ENCODE results near the gene STK11. TPM values are rescaled to one million over a fixed set of nuclear protein-coding genes. Genes with fewer than 3 reads are reported as not detected.

The STK11 gene
- total RNA-seq, 4 donors from 2014 or later: 52.2 to 95.7 (median 73.2) TPM

- H3K36me3 ChIP-seq: peaks cover 6 to 24% (median 20%) of the 10 kb centered on the region in 4 donors
- peaks cover 55 to 81% (median 71%) of the 10 kb centered on the region in 4 donors for H3K4me1 ChIP-seq
- H3K4me3 ChIP-seq: peak overlapping the region; percentile 77 to 89 (median 82)
- intact Hi-C loops (cut with DNase I): no loop called here
- 86% methylated on average over 1 of the region's 8 CpGs for WGBS
- no peak for TF ChIP-seq POLR2AphosphoS5 (IDR thresholded peaks at IDR 0.05)
- no peak for TF ChIP-seq POLR2A (IDR thresholded peaks at IDR 0.05; ENCODE audit: low read depth)
- TF ChIP-seq EP300 (IDR thresholded peaks at IDR 0.05): no peak
- TF ChIP-seq CTCF (IDR thresholded peaks at IDR 0.05): no peak
- H3K27ac ChIP-seq (replicated peaks in 1 of 4): peak overlapping the region; percentile 100
- no peaks in the 10 kb centered on the region for H3K9me3 ChIP-seq
- DNase-seq (ENCODE audit: extremely low spot score): no peak
- peaks cover 0 to 3% (median 0%) of the 10 kb centered on the region in 4 donors for H3K27me3 ChIP-seq
Observed at GRCh38 chr19:1247748-1248138, 42.2 kb downstream of the STK11 start.

- intact Hi-C loops (cut with DNase I): no loop called here
- Histone ChIP-seq H3K27ac (replicated peaks in 1 of 4) (peak within 1 kb of the TSS; percentile 100), H3K27me3 (peaks cover 0 to 3% (median 0%) of the 10 kb centered on the region in 4 donors), H3K9me3 (no peaks in the 10 kb centered on the region), H3K4me3 (peak within 1 kb of the TSS; percentile 77 to 89 (median 82)), H3K36me3 (peaks cover 6 to 24% (median 20%) of the 10 kb centered on the region in 4 donors), H3K4me1 (peaks cover 50 to 81% (median 71%) of the 10 kb centered on the region in 4 donors)
- TF ChIP-seq EP300 (IDR thresholded peaks at IDR 0.05): peak; percentile 34
- TF ChIP-seq POLR2A (IDR thresholded peaks at IDR 0.05; ENCODE audit: low read depth): peak; percentile 94
- peak; percentile 63 to 97 for TF ChIP-seq POLR2AphosphoS5 (IDR thresholded peaks at IDR 0.05)
- TF ChIP-seq CTCF (IDR thresholded peaks at IDR 0.05): peak in 2 of 3 experiments; percentile 18 to 25
- 0% methylated on average over 2 of the region's 60 CpGs for WGBS
- DNase-seq (ENCODE audit: extremely low spot score): peak; percentile 96
Observed at GRCh38 chr19:1248139-1248785, 42.7 kb downstream of the STK11 start, which contains the start of gene MIDN. Gene MIDN (plus strand): TSS chr19:1248583. CDS start chr19:1250297, 1,714 bp downstream.

- Histone ChIP-seq H3K36me3 (peaks cover 6 to 27% (median 22%) of the 10 kb centered on the region in 4 donors), H3K9me3 (no peaks in the 10 kb centered on the region), H3K27ac (replicated peaks in 1 of 4) (peak overlapping the region; percentile 100), H3K4me1 (peaks cover 50 to 81% (median 71%) of the 10 kb centered on the region in 4 donors), H3K27me3 (peaks cover 0 to 3% (median 0%) of the 10 kb centered on the region in 4 donors), H3K4me3 (peak overlapping the region; percentile 77 to 89 (median 82))
- no peak for TF ChIP-seq POLR2AphosphoS5 (IDR thresholded peaks at IDR 0.05)
- peak; percentile 83 to 96 (median 94) for TF ChIP-seq CTCF (IDR thresholded peaks at IDR 0.05)
- no peak for TF ChIP-seq POLR2A (IDR thresholded peaks at IDR 0.05; ENCODE audit: low read depth)
- no peak for TF ChIP-seq EP300 (IDR thresholded peaks at IDR 0.05)
- no peak for DNase-seq (ENCODE audit: extremely low spot score)
- intact Hi-C loops (cut with DNase I): no loop called here
- 4% methylated on average over 12 of the region's 74 CpGs for WGBS
Observed at GRCh38 chr19:1248786-1249297, 43.3 kb downstream of the STK11 start.

- H3K27me3 ChIP-seq: peaks cover 0 to 3% (median 0%) of the 10 kb centered on the region in 4 donors
- intact Hi-C loops (cut with DNase I): no loop called here
- H3K36me3 ChIP-seq: peaks cover 9 to 33% (median 27%) of the 10 kb centered on the region in 4 donors
- peaks cover 51 to 81% (median 71%) of the 10 kb centered on the region in 4 donors for H3K4me1 ChIP-seq
- WGBS: no CpG with 5 or more reads among the region's 102 CpGs
- peak overlapping the region; percentile 77 to 89 (median 82) for H3K4me3 ChIP-seq
- TF ChIP-seq CTCF (IDR thresholded peaks at IDR 0.05) (no peak), POLR2A (IDR thresholded peaks at IDR 0.05; ENCODE audit: low read depth) (peak; percentile 97), POLR2AphosphoS5 (IDR thresholded peaks at IDR 0.05) (peak; percentile 91 to 98), EP300 (IDR thresholded peaks at IDR 0.05) (peak; percentile 47)
- DNase-seq (ENCODE audit: extremely low spot score): peak; percentile 98
- peak overlapping the region; percentile 100 for H3K27ac ChIP-seq (replicated peaks in 1 of 4)
- H3K9me3 ChIP-seq: no peaks in the 10 kb centered on the region
Observed at GRCh38 chr19:1249298-1249989, 43.9 kb downstream of the STK11 start.
